Gastroesophageal sphincter (tissue), 4 donors: ENCODE results near the gene ZSWIM3. TPM values are rescaled to one million over a fixed set of nuclear protein-coding genes. Genes with fewer than 3 reads are reported as not detected.

Experiments
- ATAC-seq: fragments of 150-250 bp; one replicate; pipeline ENCODE4 v1.9.1; 2016; ENCODE audit warnings: mild to moderate bottlenecking, moderate library complexity
- H3K27ac ChIP-seq, 4 donors: fragments of 200-600 bp; sonication (generic) in 3 of 4; 1 replicate in 3 of 4; 2 replicates in 1 of 4; pipeline ENCODE4 v1.5.1; 2016 to 2019
- H3K27me3 ChIP-seq: fragments of 200-600 bp; sonication (generic); one replicate; pipeline ENCODE4 v1.5.1; 2019
- H3K36me3 ChIP-seq, 2 donors: fragments of 200-600 bp; sonication (generic); one replicate each; pipeline ENCODE4 v1.5.1; 2019; ENCODE audit warnings: control low read depth in 1 of 2
- H3K4me1 ChIP-seq, 3 donors: fragments of 200-600 bp; sonication (generic); 1 replicate in 2 of 3; 2 replicates in 1 of 3; pipeline ENCODE4 v1.5.1; 2016 to 2019; ENCODE audit warnings: control low read depth in 2 of 3
- H3K4me3 ChIP-seq, 2 donors: fragments of 200-600 bp; sonication (generic); one replicate each; pipeline ENCODE4 v1.5.1; 2019; ENCODE audit warnings: mild to moderate bottlenecking in 1 of 2, moderate library complexity in 1 of 2
- H3K9me3 ChIP-seq, 3 donors: fragments of 200-600 bp; sonication (generic); one replicate each; pipeline ENCODE4 v1.5.1; 2017 to 2019; ENCODE audit warnings: control low read depth in 2 of 3
- CTCF ChIP-seq, 4 experiments: fragments of 200-600 bp in 2 of 4; fragments of 450-650 bp in 2 of 4; sonication (generic) in 1 of 4; IDR thresholded peaks; one replicate each; pipeline ENCODE4 v1.5.1; 2017 to 2019; ENCODE audit warnings: antibody characterized with exemption in 4 of 4, mild to moderate bottlenecking in 2 of 4, moderate library complexity in 2 of 4
- EP300 ChIP-seq: sonication (generic); formaldehyde crosslinking; IDR thresholded peaks from one replicate; pipeline ENCODE4 v1.6.1; 2017; ENCODE audit warnings: antibody characterized with exemption, mild to moderate bottlenecking
- POLR2A ChIP-seq, 2 donors: fragments of 450-650 bp; IDR thresholded peaks; one replicate each; pipeline ENCODE4 v1.6.1; 2017; ENCODE audit warnings: antibody characterized with exemption in 2 of 2, mild to moderate bottlenecking in 2 of 2, moderate library complexity in 1 of 2
- POLR2AphosphoS5 ChIP-seq: sonication (generic); formaldehyde crosslinking; IDR thresholded peaks from one replicate; pipeline ENCODE4 v1.6.1; 2017; ENCODE audit warnings: antibody characterized with exemption
- WGBS, 2 donors: methylation state at CpG; one replicate each; pipeline ENCODE4 v1.1.5; 2018; ENCODE audit warnings: low coverage in 1 of 2; 5-methylcytosine and 5-hydroxymethylcytosine counted together
- total RNA-seq, 4 donors: library from RNA; depleted of rRNA; stranded (reverse); fragments of >200 nt; gene quantifications; one replicate each; pipeline ENCODE4 v1.1.0, GENCODE V29; 2016

The ZSWIM3 gene
- total RNA-seq, 4 donors from 2014 or later: 2.8 to 5.0 (median 4.4) TPM

- WGBS, 2 donors: 0 to 20% methylated on average over 1 to 8 of the region's 79 CpGs
- Histone ChIP-seq H3K36me3 (peaks cover 0 to 68% of the 10 kb centered on the region in 2 donors), H3K4me3 (peak overlapping the region; percentile 64 to 92), H3K27ac (peak overlapping the region; percentile 76 to 96 (median 91)), H3K9me3 (no peaks in the 10 kb centered on the region), H3K4me1 (peaks cover 0 to 53% (median 20%) of the 10 kb centered on the region in 3 donors), H3K27me3 (no peaks in the 10 kb centered on the region)
- ATAC-seq: peak; percentile 66
- TF ChIP-seq POLR2AphosphoS5 (peak; percentile 50), EP300 (no peak), CTCF (IDR thresholded peaks at IDR 0.05) (peak in 3 of 4 experiments; percentile 59 to 79 (median 67))
These were observed 32.9 kb downstream of the ZSWIM3 start for GRCh38 chr20:45890077-45890984.

GRCh38 chr20:45890985-45891983, 33.9 kb downstream of the ZSWIM3 start, which contains the start of the genes CTSA and NEURL2:
Gene CTSA (plus strand): TSS chr20:45891335. CDS start chr20:45891569, 234 bp downstream.
Gene NEURL2 (minus strand): TSS chr20:45891208. CDS start chr20:45890991, 217 bp downstream.
- peak within 1 kb of the TSS; percentile 64 to 92 for H3K4me3 ChIP-seq
- TF ChIP-seq CTCF (IDR thresholded peaks at IDR 0.05) (peak in 1 of 4 experiments; percentile 46), POLR2A (IDR thresholded peaks at IDR 0.05) (peak; percentile 32 to 64), EP300 (no peak), POLR2AphosphoS5 (peak; percentile 90)
- no peaks in the 10 kb centered on the region for H3K9me3 ChIP-seq
- no CpG with 5 or more reads among the region's 78 CpGs for WGBS, 2 donors
- H3K27ac ChIP-seq: peak within 1 kb of the TSS; percentile 76 to 96 (median 91)
- peak; percentile 85 for ATAC-seq
- H3K27me3 ChIP-seq: no peaks in the 10 kb centered on the region
- peaks cover 0 to 68% of the 10 kb centered on the region in 2 donors for H3K36me3 ChIP-seq
- peaks cover 0 to 52% (median 20%) of the 10 kb centered on the region in 3 donors for H3K4me1 ChIP-seq

GRCh38 chr20:45892049-45892825, 34.8 kb downstream of the ZSWIM3 start:
- no peak for TF ChIP-seq POLR2AphosphoS5
- no peak for ATAC-seq
- no peaks in the 10 kb centered on the region for H3K9me3 ChIP-seq
- H3K27me3 ChIP-seq: no peaks in the 10 kb centered on the region
- H3K27ac ChIP-seq: peak overlapping the region in 2 of 4 donors; percentile 88 to 94
- 60 to 89% methylated on average over 3 to 7 of the region's 9 CpGs for WGBS, 2 donors
- peak overlapping the region; percentile 64 to 92 for H3K4me3 ChIP-seq
- H3K36me3 ChIP-seq: peaks cover 0 to 68% of the 10 kb centered on the region in 2 donors
- H3K4me1 ChIP-seq: peaks cover 0 to 52% (median 20%) of the 10 kb centered on the region in 3 donors

GRCh38 chr20:45892828-45893500, 35.5 kb downstream of the ZSWIM3 start:
- Histone ChIP-seq H3K27me3 (no peaks in the 10 kb centered on the region), H3K4me3 (no peak overlapping the region), H3K4me1 (peaks cover 0 to 51% (median 20%) of the 10 kb centered on the region in 3 donors), H3K27ac (no peak overlapping the region), H3K36me3 (peaks cover 0 to 68% of the 10 kb centered on the region in 2 donors), H3K9me3 (no peaks in the 10 kb centered on the region)
- no peak for ATAC-seq
- WGBS, 2 donors: 60 to 100% methylated on average over 1 to 2 of the region's 4 CpGs
- TF ChIP-seq EP300: no peak
- TF ChIP-seq CTCF (IDR thresholded peaks at IDR 0.05): no peak
- TF ChIP-seq POLR2AphosphoS5: no peak
- TF ChIP-seq POLR2A (IDR thresholded peaks at IDR 0.05): no peak
